ENCODE results near the gene TMEM175.

GRCh38 chr4:999882-1000425 lies 67.7 kb downstream of the TMEM175 start:
- TF ChIP-seq, protein P1, sequence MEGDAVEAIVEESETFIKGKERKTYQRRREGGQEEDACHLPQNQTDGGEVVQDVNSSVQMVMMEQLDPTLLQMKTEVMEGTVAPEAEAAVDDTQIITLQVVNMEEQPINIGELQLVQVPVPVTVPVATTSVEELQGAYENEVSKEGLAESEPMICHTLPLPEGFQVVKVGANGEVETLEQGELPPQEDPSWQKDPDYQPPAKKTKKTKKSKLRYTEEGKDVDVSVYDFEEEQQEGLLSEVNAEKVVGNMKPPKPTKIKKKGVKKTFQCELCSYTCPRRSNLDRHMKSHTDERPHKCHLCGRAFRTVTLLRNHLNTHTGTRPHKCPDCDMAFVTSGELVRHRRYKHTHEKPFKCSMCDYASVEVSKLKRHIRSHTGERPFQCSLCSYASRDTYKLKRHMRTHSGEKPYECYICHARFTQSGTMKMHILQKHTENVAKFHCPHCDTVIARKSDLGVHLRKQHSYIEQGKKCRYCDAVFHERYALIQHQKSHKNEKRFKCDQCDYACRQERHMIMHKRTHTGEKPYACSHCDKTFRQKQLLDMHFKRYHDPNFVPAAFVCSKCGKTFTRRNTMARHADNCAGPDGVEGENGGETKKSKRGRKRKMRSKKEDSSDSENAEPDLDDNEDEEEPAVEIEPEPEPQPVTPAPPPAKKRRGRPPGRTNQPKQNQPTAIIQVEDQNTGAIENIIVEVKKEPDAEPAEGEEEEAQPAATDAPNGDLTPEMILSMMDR (IDR thresholded peaks at IDR 0.05; ENCODE audit: low read depth, low read length), result no peak
- TF ChIP-seq EZH2phosphoT487 (IDR thresholded peaks at IDR 0.05; ENCODE audit: low read depth), result no peak
